ENCODE data around the gene SLC16A1.
"Not testable (repeated sequence)": the region's sequence is repeated elsewhere in the genome, so short reads cannot be mapped to it uniquely, and the experiment has no call there.

The SLC16A1 gene

GRCh38 chr1:112971006-112971405 is 15.0 kb upstream of the SLC16A1 start:
- no peak for DNase-seq (ENCODE audit: low read depth)

- no peak for DNase-seq (ENCODE audit: low read depth)
Measured at GRCh38 chr1:112964347-112964746, 8.4 kb upstream of the SLC16A1 start.

- DNase-seq (ENCODE audit: low read depth): no peak
Measured at GRCh38 chr1:112961072-112961471, 5.1 kb upstream of the SLC16A1 start.

GRCh38 chr1:112960384-112960783 is 4.4 kb upstream of the SLC16A1 start:
- no peak for DNase-seq (ENCODE audit: low read depth)

- not testable (repeated sequence) for DNase-seq (ENCODE audit: low read depth)
Measured at GRCh38 chr1:112958236-112958635, 2.2 kb upstream of the SLC16A1 start.

- DNase-seq (ENCODE audit: low read depth): peak; percentile 24
Measured at GRCh38 chr1:112957133-112957812, 1.3 kb upstream of the SLC16A1 start.

GRCh38 chr1:112956544-112957132 is 642 bp upstream of the SLC16A1 start:
- DNase-seq (ENCODE audit: low read depth): peak; percentile 20

- peak; percentile 68 for DNase-seq (ENCODE audit: low read depth)
Measured at GRCh38 chr1:112954945-112955772, 837 bp downstream of the SLC16A1 start.

- no peak for DNase-seq (ENCODE audit: low read depth)
Measured at GRCh38 chr1:112954017-112954650, 1.9 kb downstream of the SLC16A1 start.

GRCh38 chr1:112950426-112950825 is 5.6 kb downstream of the SLC16A1 start:
- DNase-seq (ENCODE audit: low read depth): no peak

- DNase-seq (ENCODE audit: low read depth): no peak
Measured at GRCh38 chr1:112946683-112947082, 9.3 kb downstream of the SLC16A1 start.

GRCh38 chr1:112939810-112940209 is 16.2 kb downstream of the SLC16A1 start:
- no peak for DNase-seq (ENCODE audit: low read depth)

GRCh38 chr1:112938210-112938609 is 17.8 kb downstream of the SLC16A1 start:
- DNase-seq (ENCODE audit: low read depth): no peak

GRCh38 chr1:112937495-112937894 is 18.5 kb downstream of the SLC16A1 start:
- DNase-seq (ENCODE audit: low read depth): no peak

GRCh38 chr1:112937070-112937469 is 18.9 kb downstream of the SLC16A1 start:
- DNase-seq (ENCODE audit: low read depth): no peak

GRCh38 chr1:112935461-112936111 is 20.4 kb downstream of the SLC16A1 start:
- no peak for DNase-seq (ENCODE audit: low read depth)

- DNase-seq (ENCODE audit: low read depth): no peak
Measured at GRCh38 chr1:112934577-112934976, 21.4 kb downstream of the SLC16A1 start.

- no peak for DNase-seq (ENCODE audit: low read depth)
Measured at GRCh38 chr1:112933820-112934571, 22.0 kb downstream of the SLC16A1 start.

- no peak for DNase-seq (ENCODE audit: low read depth)
Measured at GRCh38 chr1:112929979-112930378, 26.0 kb downstream of the SLC16A1 start.

- no peak for DNase-seq (ENCODE audit: low read depth)
Measured at GRCh38 chr1:112927462-112927990, 28.5 kb downstream of the SLC16A1 start.

- DNase-seq (ENCODE audit: low read depth): no peak
Measured at GRCh38 chr1:112926858-112927257, 29.1 kb downstream of the SLC16A1 start.

Data from activated T-cell treated with anti-CD3 and anti-CD28 coated beads for 48 hours (primary cell).